GM13976 (cell line): ENCODE data around the gene SEL1L.

Experiments used
- DNase-seq: peaks from one replicate; pipeline ENCODE4 v3.0.0; 2012; ENCODE audit warnings: low spot score
- in situ Hi-C: fragments of 300-500 bp; cut with MboI; formaldehyde crosslinking; loops from one replicate; pipeline ENCODE4 v1.12.0; 2022; ENCODE audit warnings: low sequenced_read_pairs, mixed read lengths, inconsistent platforms; ENCODE audit not compliant: unreplicated experiment
- TF ChIP-seq, protein P1 (sequence below): IDR thresholded peaks from 2 replicates; pipeline ENCODE4 v1.5.1; 2012; ENCODE audit warnings: borderline replicate concordance, mild to moderate bottlenecking; ENCODE audit not compliant: insufficient read depth; ENCODE audit errors: extremely low read depth, missing control alignments, control extremely low read depth

The SEL1L gene

DNA sequence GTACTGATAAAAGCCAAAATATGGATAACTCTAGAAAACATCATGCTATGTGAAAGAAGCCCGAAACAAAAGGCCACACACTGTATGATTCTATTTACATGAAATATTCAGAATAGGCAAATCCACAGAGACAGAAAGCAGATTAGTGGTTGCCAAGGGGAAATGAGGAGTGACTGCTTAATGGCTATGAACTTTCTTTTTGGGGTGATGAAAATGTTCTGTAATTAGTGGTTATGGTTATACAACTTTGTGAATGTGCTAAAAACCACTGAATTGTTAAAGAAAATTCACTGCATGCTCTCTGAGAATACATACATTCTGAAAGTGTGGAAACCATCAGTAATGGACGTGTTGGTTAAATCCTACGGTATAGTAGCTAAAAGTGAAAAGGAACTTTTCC, 93.6 kb downstream of the SEL1L start:
- TF ChIP-seq, protein P1, sequence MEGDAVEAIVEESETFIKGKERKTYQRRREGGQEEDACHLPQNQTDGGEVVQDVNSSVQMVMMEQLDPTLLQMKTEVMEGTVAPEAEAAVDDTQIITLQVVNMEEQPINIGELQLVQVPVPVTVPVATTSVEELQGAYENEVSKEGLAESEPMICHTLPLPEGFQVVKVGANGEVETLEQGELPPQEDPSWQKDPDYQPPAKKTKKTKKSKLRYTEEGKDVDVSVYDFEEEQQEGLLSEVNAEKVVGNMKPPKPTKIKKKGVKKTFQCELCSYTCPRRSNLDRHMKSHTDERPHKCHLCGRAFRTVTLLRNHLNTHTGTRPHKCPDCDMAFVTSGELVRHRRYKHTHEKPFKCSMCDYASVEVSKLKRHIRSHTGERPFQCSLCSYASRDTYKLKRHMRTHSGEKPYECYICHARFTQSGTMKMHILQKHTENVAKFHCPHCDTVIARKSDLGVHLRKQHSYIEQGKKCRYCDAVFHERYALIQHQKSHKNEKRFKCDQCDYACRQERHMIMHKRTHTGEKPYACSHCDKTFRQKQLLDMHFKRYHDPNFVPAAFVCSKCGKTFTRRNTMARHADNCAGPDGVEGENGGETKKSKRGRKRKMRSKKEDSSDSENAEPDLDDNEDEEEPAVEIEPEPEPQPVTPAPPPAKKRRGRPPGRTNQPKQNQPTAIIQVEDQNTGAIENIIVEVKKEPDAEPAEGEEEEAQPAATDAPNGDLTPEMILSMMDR, result no peak
- no peak for DNase-seq
- in situ Hi-C loops, result no loop called here

DNA sequence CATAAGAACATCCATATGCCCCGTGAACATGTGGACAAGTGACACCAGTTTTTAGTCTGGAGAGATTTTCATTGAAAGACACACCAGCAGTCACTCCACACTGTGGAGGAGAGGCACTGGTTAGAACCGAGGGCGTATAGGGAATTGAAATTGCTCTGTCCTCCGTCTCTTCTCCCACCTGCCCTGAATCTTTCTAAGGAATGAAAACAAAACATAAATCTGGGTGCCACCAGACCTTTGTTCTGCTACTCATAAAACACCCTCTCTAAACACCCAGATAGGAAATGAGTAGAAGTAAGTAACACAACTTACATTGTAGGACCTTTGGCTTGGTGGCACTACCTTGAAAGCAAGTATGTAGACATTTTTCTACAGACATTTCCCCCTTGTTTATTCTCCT, 96.4 kb downstream of the SEL1L start:
- in situ Hi-C loops, result no loop called here
- no peak for DNase-seq

DNA sequence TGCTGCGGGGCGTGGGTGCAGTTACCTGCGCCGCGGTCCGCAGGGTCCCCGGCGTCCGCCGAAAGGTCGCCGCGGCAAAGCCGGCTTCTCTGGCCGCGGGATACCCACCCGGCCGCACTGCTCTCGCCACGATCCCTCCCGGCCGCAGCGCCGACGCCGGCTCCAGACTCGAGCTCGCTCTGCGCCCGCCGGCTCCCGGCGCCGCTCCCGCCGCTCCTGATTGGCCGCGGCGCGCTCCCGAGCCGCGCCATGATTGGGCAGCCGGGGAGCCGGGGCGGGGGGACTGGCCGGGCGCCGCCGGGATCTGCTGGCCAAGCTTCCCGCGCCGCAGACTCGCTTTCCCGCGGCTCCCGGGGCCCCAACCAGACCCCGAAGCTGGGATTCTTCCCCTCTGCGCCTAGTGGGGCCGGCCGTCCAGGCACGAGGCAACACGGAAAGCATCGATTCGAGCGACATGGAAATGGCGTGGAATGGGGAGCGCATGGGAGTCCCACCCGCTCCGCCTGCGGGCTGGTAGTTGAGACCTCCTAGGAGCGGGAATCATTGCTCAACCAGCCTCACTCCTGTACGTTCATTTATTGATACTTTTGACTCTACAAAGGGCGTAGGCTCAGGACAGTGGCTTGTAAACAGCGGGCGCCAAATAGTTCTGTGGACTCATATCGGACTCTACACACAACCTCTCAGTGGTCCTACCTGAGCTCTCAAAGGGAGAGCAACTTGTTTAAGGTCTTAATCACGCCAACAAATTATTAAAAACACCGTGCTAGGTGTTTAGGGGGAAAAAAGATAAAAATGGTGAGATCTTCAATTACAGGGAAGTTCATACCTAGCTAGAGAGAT, 97.1 kb downstream of the SEL1L start:
- in situ Hi-C loops, result no loop called here
- peak; percentile 85 for DNase-seq

More for the DNA sequence above, 96.4 kb downstream of the SEL1L start:
- TF ChIP-seq, protein P1, result no peak

DNA sequence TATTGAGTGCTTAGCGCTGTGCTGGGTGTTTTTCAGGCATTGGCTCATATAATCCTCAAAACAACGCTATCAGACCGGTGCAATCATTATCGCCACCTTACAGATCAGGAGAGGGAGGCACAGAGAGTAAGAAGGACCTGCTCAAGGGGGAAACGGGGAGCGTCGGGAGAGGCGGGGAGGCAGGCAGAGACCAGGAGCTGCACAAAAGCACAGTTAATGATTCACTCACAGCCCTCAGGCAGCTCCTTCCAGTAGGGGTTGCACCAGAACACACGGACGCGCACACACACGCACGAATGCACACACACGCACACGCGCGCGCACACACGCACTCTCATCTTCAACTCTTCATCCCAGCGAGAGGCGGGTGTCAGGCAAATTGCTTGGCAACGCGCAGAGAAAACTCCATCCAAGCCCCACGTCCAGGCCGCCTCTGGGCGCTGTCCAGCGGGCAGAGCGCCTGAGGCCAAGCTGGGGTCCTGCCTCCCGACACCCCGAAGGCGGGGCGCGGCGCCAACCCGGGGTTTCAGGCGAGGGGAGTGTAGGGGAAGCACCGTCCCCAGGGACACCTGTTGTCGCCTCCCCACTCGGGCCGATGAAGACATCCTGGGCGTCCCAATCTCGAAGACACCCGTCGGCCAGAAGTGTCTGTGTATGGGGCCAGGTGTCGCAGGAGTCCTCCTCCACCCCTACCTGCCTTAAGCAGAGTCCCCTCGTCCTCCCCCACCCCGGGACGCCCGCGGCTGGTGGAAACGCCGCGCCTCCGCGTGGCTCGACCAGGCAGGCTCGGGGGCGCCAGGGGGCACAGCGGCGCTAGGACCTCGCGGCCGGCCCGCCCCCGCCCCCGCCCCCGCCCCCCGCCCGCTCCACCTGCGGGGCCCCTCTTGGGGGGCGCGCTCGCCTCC, 98.0 kb downstream of the SEL1L start:
- in situ Hi-C loops, result no loop called here
- peak; percentile 53 for DNase-seq
- TF ChIP-seq, protein P1, result no peak

More for the DNA sequence above, 97.1 kb downstream of the SEL1L start:
- TF ChIP-seq, protein P1, result no peak

DNA sequence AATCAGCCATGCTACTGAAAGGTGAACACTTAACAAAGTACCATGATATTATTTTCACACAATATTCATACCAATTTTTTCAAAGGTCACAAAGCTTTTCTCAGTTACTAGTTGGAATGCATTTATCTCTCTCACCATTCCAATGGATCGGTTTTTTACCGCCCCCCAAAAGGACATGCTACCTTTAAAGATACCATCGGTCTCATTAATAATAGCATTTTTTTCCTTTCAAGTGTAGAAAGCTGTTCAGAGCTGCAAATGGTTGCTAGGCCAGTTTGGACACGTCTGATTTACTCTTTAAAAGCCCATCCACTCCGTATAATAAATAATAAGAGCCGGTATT, 98.6 kb downstream of the SEL1L start:
- DNase-seq, result no peak
- in situ Hi-C loops, result no loop called here
- TF ChIP-seq, protein P1, result no peak

DNA sequence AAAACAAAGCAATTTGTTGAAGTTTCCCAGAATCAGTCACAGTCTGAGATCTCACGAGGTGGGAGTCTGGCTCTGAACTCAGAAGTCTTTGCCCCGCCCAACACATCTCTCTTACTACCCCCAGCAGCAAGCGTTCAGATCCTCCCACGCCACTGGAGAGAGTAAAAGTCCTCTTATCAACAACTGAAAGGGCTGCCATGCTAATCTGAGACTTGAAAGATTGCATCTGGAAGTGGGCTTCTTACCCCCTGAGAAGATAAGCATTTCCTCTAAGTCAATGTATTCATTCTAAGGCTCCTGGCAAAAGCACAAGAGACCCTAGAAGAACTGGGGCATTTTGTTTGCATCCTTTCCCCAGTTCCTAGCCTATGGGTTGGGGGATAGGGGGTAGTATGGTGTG, 99.4 kb downstream of the SEL1L start:
- in situ Hi-C loops, result no loop called here
- TF ChIP-seq, protein P1, result no peak
- DNase-seq, result no peak
